Measurements from ENCODE around the gene TP53I13.

The TP53I13 gene

DNA sequence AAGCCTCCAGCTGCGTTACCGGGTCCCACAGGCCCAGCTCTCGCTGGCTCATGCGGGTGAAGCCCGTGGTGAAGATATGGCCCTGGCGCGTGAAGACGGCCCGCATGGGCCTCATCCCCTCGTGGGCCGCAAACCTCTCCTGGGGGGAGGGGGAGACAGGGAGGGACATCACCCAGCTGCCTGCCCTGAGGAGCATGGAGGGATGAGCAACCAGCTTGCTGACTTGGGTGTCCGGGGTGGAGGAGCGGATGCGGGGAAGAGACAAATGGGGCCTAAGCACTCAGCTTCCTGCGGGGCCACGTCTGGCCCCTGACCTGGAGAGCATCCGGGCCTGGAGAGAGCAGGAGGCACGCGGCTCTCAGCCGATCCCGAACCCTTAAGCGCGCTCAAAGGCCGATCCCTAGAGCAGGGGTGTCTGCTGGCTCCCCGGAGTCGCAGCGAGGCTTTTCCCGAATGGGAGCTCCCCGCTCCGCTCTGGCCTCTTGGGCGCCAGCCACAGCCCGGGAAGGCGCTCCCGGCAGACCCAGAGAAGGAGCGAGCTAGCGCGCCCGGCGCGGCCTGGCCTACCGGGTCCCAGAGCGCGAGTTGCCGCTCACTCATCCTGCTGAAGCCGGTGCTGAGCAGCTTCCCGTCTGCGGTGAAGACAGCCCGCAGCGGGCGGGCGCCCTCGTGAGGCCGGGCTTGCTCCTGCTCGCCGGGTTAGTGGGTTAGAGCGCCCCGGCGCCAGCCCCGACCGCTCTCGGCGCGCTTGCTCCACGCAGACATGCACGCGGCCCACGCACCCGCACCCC, 49.2 kb downstream of the TP53I13 start:
- peak; percentile 51 for DNase-seq

- no peak for DNase-seq
These were observed 50.0 kb downstream of the TP53I13 start for GRCh38 chr17:29618272-29619065.

DNA sequence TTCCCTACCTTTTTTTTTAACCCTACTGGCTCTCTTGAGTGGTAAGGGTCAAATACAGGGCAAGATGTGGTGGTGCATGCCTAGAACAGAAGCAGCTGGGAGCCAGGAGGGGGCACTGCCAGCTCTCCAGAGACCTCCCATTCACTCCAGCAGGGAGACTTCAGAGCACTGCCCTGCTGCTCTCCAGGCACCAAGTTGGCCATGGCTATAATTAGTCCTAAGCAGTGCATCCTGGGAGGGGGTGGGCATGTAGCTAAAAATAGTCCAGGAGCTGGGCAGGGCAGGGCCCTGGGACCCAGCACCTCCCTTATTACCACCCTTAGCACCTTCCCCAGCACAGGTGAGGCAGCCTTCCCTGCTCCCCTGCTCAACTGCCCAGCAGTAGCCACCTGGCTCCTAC, 50.8 kb downstream of the TP53I13 start:
- no peak for DNase-seq

DNA sequence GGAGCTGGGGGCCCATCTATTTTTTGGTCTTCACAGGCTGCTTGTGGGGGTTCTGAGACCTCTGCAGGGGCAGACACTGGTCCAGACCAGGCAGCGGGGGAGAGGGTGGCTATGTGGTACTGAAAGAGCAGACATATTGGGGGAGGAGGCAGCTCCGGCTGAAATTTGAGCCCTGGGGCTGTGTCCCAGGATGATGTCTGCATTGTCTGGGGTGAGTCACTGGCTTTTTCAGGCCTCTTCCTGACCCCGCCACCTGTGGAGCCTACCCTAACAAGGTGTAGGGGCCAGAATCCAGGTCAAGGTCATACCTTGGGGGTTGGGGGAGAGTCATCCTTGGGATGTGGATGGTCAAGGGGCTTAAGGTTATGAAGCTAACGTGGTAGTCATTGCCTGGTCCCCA, 51.8 kb downstream of the TP53I13 start:
- DNase-seq = no peak

DNA sequence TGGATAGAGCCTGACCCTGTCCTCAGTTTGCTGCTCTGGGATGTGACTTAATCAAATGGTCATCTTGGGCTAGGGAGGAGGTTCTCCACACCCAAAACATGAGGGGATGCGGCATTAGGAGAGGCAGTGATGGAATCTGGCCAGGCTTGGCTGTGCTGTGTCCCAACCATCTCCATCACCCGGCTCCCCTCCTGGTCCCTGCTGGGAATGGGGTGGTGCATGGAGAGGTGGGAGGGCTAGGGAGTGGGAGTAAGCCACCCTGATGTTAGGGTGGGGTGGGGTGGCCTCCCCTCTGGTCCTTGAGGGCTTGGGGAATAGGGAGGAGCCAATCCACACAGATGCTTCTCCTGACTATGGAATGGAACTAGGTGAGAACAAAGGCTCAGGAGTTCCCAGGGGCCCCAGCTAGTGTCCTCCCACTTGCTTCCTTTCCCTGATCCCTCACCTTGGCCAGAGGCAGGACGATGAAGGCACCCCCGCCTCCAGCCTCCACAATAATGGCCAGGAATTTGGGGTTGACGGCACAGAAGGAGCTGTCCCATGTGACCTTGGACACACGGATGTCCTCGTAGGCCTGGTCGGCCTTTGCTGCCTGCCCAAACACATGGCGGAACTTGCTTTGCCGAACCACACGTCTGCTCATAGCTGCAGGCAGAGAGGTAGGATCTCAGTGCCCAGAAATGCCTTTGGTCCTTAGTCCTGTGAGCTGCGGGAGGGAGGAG, 52.4 kb downstream of the TP53I13 start:
- no peak for DNase-seq

- no peak for DNase-seq
These were observed 53.3 kb downstream of the TP53I13 start for GRCh38 chr17:29621751-29622194.
